Activated T-cell treated with anti-CD3 and anti-CD28 coated beads for 48 hours (primary cell): Measurements from ENCODE around the gene CUL5.

Experiments
- DNase-seq: peaks from one replicate; pipeline ENCODE4 v3.0.0-alpha.2; 2020; ENCODE audit warnings: low read depth

The CUL5 gene

GRCh38 chr11:108008656-108009496 is at the start of gene CUL5:
TSS of gene CUL5 (plus strand) at chr11:108008898. CDS start at chr11:108009349, 451 bp downstream.
- DNase-seq: peak; percentile 91

DNA sequence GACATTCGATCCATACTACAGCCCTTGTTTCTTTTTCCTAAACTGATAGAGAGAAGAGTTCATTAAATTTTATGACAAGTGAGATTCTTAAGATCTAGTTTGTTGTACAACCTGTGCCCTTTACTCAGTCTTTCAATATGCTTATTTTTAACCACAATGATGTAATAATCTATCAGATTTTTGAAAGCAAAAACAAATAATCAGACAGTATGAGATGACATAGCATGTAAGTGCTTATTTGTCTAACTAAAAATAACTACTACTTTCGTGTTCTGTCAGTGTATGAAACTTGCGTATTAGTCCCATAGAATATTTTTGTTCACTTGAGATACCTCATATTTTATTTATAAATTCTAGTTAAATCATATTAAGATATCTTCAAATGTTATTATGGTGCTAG is 47.2 kb upstream of the CUL5 start:
- DNase-seq: no peak

- no peak for DNase-seq
Observed at GRCh38 chr11:107962181-107962580, 46.5 kb upstream of the CUL5 start.

- DNase-seq: no peak
Observed at GRCh38 chr11:107963091-107963490, 45.6 kb upstream of the CUL5 start.

- no peak for DNase-seq
Observed at GRCh38 chr11:107969219-107969618, 39.5 kb upstream of the CUL5 start.

DNA sequence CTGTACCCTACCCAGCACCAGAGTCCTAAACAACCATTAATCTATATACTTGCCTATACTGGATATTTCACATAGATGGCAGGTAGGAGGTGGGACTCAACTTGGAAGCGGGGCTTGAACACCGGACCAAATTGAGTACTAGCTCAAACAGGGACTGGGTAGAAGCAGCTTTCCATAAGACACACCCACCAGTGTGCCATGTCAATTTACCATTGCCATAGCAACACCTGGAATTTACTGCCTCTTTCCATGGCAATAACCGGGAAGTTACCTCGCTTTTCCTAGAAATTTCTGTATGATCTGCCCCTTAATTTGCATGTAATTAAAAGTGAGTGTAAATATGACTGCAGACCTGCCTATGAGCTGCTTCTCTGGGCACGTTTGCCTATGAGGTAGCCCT is 38.6 kb upstream of the CUL5 start:
- DNase-seq: no peak

DNA sequence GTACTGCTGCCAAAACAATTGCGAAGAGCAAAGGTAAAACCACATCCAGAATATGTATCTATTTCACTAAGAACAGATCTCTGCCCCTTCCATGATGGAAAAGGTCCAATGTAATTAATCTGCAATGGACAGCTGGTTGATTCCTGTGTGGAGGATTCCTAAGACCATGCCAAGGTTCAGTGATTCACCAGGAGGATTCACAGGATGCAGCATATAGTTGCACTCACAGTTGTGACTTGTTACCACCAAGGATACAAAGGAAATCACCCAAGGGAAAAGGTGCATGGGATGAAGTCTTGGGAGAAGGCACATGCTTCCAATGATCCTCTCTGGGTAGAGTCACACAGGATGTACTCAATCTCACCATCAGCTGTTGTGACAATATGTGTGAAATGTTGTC is 35.1 kb upstream of the CUL5 start:
- no peak for DNase-seq

DNA sequence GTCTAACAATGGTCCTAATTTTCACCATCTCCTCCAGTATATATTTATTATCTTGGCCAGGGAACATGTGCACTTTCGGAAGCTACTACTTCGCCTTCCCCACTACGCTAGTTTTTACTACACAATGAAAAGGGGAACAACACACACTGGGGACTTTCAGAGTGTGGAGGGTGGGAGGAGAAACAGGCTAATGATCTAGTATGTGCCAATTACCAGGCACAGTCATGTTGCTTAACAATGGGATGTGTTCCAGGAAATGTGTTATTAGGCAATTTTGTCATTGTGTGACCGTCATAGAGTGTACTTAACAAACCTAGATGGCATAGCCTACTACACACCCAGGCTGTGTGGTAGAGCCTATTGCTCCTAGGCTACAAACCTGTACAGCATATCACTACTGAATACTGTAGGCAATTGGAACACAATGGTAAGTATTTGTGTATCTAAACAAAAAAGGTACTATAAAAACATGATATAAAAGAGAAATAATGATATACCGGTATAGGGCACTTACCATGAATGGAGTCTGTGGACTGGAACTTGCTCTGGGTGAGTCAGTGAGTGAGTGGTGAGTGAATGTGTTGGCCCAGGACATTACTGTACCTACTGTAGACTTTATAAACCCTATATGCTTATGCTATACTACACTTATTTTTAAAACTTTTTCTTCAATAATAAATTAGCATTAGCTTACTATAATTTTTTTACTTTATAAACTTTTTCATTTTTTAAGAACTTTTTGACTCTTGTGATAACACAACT is 20.1 kb upstream of the CUL5 start:
- no peak for DNase-seq

GRCh38 chr11:107991868-107992414 is 16.8 kb upstream of the CUL5 start:
- no peak for DNase-seq

DNA sequence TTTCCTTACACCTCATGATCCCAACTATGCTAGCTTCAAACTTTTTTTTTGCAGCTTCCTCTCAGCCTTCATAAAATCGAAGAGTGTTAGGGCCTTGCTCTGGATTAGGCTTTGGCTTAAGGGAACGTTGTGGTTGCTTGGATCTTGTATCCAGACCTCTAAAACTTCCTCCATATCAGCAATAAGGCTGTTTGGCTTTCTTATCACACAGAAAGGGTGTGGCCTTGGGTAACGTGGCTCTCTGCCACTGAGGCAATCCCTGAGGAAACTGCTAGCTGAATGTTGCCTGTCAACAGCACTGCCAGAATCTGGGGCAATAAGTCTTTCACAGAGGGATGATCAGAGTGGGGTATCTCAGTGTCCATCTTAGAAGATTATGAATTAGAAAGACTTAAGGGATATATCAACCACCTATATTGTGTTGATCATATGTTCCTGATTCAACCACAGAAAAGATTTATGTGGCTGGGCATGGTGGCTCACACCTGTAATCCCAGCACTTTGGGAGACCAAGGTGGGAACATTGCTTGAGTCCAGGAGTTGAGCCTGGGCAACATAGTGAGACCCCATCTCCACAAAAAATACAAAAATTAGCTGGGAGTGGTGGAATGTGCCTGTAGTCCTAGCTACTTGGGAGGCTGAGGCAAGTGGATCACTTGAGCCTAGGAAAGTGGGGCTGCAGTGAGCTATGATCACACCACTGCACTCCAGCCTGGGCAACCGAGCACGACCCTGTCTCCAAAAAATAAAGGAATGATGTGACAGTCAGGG is 12.5 kb upstream of the CUL5 start:
- no peak for DNase-seq

DNA sequence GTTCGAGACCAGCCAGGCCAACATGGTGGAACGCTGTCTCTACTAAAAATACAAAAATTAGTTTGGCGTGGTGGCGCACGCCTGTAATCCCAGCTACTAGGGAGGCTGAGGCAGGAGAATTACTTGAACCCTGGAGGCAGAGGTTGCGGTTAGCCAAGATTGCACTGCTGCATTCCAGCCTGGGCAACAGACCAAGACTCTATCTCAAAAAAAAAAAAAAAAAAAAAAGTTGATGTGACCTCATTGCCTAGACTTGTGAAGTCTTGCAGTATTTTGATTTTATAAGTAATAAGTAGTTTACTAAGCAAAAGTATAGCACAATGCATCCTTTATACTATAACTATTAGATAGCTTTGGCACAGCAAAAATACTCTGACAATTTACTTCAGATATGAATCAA is 9.9 kb upstream of the CUL5 start:
- no peak for DNase-seq

DNA sequence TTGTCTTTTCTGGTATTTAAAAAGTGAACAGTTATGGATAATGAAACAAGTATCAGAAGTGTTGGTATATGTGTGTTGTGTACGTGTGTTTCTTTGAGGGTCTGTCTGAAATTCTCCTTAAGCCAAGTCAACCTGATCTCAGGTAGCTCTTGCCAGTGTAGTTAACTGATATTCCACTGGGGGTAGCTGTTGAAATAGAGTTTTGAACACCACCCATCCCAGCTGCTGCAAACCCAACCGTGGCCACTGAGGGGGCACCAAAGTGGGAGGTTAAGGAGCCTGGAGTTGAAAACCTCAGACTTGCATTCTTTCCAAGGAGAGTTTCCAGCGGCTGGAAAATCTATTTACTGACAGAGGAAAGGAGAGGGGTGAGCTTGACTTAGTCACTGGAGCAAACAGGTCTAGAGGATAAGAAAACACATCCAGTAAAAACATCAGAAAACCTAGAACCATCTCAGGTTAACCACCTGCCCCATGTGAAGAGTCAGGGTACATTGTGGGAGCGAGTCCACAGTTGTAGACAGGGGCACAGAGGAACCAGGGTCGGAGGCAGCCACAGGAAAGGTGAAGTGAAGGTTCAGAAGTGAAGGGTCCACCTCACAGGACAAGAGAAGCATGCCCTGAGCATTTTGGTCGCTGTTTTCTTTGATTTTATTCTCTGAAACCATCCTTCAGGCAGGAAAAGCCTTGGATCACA is 8.8 kb upstream of the CUL5 start:
- peak; percentile 12 for DNase-seq

DNA sequence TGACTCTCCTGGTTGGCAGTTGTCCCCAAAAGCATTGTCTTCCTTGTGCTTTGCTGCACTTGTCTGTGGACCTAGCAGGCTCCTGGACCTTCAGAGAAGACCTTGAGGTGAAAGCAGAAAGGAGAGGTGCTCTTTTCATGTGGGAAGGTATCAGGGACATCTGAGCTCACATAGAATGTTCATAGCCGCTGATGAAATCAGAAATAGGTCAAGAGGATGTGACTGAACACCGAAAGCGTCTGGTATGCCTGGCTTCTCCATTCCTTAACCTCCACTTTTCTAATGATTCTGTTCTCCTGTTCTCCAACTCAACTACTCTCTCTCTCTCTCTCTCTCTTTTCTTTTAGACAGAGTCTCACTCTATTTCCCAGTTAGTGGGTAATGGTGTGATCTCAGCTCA is 6.2 kb upstream of the CUL5 start:
- DNase-seq: no peak

DNA sequence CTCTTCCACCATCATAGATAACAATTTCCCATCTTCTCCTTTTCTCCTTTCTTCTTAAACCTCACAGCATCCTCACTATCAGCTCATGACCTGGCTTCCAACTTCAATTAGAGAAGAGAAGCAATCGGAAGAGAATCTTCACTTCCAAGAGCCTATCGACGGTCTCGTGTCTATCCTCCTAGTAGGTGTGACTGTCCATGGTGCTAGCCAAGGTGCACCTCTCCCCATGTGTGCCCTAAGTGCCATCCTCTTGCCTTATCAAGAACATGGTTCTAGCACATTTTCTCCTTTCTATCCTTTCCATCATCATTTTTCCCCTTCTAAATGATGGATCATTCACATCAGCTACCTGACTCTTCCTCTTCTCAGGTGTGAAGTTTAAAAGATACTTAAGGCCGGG is 5.1 kb upstream of the CUL5 start:
- no peak for DNase-seq

DNA sequence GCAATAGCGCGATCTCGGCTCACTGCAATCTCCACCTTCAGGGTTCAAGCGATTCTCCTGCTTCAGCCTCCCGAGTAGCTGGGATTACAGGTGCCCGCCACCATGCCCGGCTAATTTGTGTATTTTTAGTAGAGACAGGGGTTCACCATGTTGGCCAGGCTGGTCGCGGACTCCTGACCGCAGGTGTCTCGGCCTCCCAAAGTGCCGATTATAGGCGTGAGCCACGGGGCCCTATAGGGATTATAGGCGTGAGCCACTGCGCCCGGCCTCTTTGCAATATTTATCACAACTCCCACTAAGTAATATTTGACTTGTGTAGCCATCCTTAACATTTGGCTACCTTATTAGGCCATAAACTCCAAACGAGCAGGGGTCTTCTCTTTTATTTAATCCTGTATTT is 879 bp upstream of the CUL5 start:
- DNase-seq: no peak

GRCh38 chr11:108009497-108010370 is 1.0 kb downstream of the CUL5 start:
- no peak for DNase-seq

DNA sequence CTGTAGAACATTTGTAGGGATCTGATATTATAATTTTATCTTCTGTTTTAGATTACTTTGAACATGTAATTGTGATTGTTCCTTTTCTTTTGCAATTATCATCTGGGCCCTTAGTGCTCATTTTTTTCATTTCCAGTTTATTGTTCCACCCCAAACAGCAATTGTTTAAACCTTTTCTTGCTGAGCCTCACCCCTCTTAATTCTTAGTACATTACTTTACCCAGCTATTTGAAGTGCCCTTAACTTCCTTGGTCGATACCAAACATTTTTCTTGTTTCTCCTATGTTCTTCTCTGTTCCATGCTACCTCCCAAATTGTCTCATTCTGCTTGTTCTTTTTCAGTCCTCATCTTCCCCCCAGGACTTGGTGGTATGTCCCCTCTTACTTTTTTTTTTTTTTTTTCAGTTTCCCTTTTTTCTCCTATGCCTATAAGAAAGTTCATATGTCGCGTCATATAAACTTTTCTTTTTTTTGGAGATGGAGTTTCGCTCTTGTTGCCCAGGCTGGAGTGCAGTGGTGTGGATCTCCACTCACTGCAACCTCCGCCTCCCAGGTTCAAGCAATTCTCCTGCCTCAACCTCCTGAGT is 3.5 kb downstream of the CUL5 start:
- no peak for DNase-seq

DNA sequence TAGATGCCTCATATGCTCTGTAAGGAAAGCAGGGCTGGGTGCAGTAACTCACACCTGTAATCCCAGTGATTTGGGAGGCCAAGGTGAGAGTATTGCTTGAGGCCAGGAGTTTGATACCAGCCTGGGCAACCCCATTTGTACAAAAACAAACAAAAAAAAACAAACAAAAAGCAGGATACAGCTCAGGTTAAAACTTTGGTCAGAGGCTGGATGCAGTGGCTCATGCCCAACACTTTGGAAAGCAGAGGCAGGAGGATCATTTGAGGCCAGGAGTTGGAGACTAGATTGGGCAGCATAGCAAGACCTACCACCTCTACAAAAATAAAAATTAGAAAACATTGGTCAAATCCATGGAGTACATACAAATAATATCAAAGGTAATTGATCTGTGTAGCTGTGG is 7.9 kb downstream of the CUL5 start:
- DNase-seq: no peak

- DNase-seq: no peak
Observed at GRCh38 chr11:108018708-108019107, 10.0 kb downstream of the CUL5 start.

- DNase-seq: no peak
Observed at GRCh38 chr11:108019870-108020540, 11.3 kb downstream of the CUL5 start.
